NCI-H128 (cell line): ENCODE measurements around the gene ZBTB24.
A peak's percentile ranks its signal among the peaks of the same experiment; 100 is the strongest.

Experiments
- DNase-seq: peaks from one replicate; lab custom pipeline; 2025; ENCODE audit not compliant: unreplicated experiment; lab: John Stamatoyannopoulos, UW

Gene ZBTB24

GRCh38 chr6:109453594-109454495 is 29.2 kb downstream of the ZBTB24 start:
- DNase-seq = peak; percentile 33

GRCh38 chr6:109453156-109453555 is 29.9 kb downstream of the ZBTB24 start:
- no peak for DNase-seq

- no peak for DNase-seq
These were observed 30.8 kb downstream of the ZBTB24 start for GRCh38 chr6:109452181-109452580.

GRCh38 chr6:109451376-109451775 is 31.6 kb downstream of the ZBTB24 start:
- no peak for DNase-seq

GRCh38 chr6:109450801-109451200 is 32.2 kb downstream of the ZBTB24 start:
- DNase-seq = no peak

- DNase-seq = no peak
These were observed 33.0 kb downstream of the ZBTB24 start for GRCh38 chr6:109449795-109450673.

GRCh38 chr6:109449064-109449794 is 33.8 kb downstream of the ZBTB24 start:
- no peak for DNase-seq

GRCh38 chr6:109448615-109449014 is 34.4 kb downstream of the ZBTB24 start:
- DNase-seq = no peak

- no peak for DNase-seq
These were observed 35.0 kb downstream of the ZBTB24 start for GRCh38 chr6:109447878-109448555.

GRCh38 chr6:109447087-109447486 is 35.9 kb downstream of the ZBTB24 start:
- no peak for DNase-seq

- no peak for DNase-seq
These were observed 36.5 kb downstream of the ZBTB24 start for GRCh38 chr6:109446541-109446940.

- DNase-seq = no peak
These were observed 36.9 kb downstream of the ZBTB24 start for GRCh38 chr6:109446072-109446471.

GRCh38 chr6:109445382-109445781 is 37.6 kb downstream of the ZBTB24 start:
- no peak for DNase-seq

GRCh38 chr6:109443425-109443950 is 39.5 kb downstream of the ZBTB24 start:
- no peak for DNase-seq

GRCh38 chr6:109442393-109442924 is 40.6 kb downstream of the ZBTB24 start:
- DNase-seq = no peak

- no peak for DNase-seq
These were observed 41.8 kb downstream of the ZBTB24 start for GRCh38 chr6:109441069-109441816.

GRCh38 chr6:109440331-109441068 is 42.5 kb downstream of the ZBTB24 start, which contains the start of the genes PPIL6 and SMPD2:
Gene PPIL6, minus strand, starts transcription at chr6:109440628. Its CDS starts 38 bp downstream, at chr6:109440590.
Gene SMPD2, plus strand, starts transcription at chr6:109440724. Its CDS starts 398 bp downstream, at chr6:109441122.
- DNase-seq = peak; percentile 56

- DNase-seq = no peak
These were observed 47.0 kb downstream of the ZBTB24 start for GRCh38 chr6:109436041-109436440.
